HG03039 (cell line): ENCODE results near the gene KCNMA1.
"Not testable (repeated sequence)": the region's sequence is repeated elsewhere in the genome, so short reads cannot be mapped to it uniquely, and the experiment has no call there.

ENCODE experiments used
- ATAC-seq: cut with Tn5 transposase; IDR thresholded peaks from one replicate; pipeline ENCODE4 v1.9.1; 2021; ENCODE audit warnings: mild to moderate bottlenecking, moderate library complexity; ENCODE audit not compliant: unreplicated experiment

Gene KCNMA1

DNA sequence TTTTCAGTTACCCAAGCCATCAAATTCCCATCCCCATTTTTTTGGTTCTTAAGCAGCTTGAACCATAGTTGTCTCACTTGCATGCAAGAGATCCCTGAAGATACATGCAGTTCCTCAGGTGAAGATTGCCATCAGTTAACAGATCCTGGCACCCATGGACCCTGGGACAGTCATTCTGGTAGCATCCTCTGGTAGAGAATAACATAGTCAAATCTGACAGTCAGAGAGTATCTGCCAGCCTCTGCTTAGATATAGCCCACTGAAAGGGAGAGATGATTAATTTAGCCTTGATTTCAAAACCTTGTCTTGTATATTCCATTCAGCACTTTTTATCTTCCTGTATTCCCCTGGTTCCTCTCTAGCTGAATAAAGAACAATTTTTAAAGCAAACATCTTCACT, 280.4 kb downstream of the KCNMA1 start:
- no peak for ATAC-seq

GRCh38 chr10:77355844-77356243, 281.8 kb downstream of the KCNMA1 start:
- ATAC-seq: no peak

GRCh38 chr10:77351386-77351785, 286.2 kb downstream of the KCNMA1 start:
- ATAC-seq: no peak

DNA sequence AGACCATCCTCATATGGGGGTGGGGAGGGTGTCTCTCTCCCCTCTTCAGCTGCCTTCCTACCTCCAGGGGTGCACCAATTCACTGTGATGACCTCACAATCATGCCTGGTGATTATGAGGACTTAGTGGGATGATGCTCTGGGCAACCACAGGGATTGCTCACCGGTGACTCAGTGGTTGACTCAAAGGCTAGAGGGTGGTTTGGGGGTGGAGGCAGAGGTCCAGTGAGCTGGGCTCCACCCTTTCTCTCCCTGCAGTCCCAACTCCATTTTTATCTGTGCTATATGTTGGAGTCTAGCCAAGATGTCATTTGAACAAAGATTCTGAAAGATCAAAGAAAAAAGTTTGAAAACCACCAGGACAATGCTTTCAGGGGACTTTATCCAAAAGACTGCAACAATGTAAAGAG, 286.9 kb downstream of the KCNMA1 start:
- ATAC-seq: no peak

DNA sequence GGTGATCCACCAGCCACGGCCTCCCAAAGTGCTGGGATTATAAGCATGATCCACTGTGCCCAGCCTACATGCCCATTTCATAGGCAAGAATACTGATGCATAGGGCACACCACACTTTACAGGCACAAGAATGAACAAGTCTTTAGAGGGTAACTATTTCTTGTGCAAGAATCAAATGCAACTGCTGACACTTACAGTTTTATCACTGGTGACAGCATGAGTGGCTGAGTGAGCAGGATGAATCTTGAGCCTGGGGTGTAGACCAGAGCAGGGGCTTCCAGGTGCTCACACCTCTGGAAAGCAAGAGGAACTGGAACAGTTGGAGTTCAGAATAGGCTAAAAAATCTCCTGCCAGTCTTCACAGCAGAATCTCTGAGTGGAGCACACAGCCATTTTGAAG, 287.5 kb downstream of the KCNMA1 start:
- ATAC-seq: no peak

- no peak for ATAC-seq
Measured at GRCh38 chr10:77349226-77349625, 288.4 kb downstream of the KCNMA1 start.

GRCh38 chr10:77348751-77349150, 288.9 kb downstream of the KCNMA1 start:
- no peak for ATAC-seq

GRCh38 chr10:77348082-77348481, 289.5 kb downstream of the KCNMA1 start:
- ATAC-seq: no peak

GRCh38 chr10:77347052-77347451, 290.6 kb downstream of the KCNMA1 start:
- no peak for ATAC-seq

DNA sequence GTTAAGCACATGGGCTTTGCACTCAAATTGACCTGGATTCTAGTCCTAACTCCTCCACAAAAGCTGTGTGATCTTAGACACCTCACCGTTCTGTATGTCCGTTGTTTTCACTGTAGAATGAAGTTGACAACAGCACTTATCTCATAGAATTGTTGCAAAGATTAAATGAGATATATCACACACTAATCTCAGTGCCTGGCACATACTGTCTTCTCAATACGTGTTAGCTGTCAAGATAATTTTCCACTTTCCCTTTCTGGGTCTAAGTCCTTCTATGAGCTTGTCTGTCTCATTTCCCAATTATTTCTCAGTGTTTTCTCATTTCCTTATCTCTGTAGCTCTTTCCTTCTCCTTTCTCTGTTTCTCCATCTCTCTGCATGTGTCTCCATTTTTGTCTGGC, 296.6 kb downstream of the KCNMA1 start:
- ATAC-seq: no peak

- ATAC-seq: not testable (repeated sequence)
Measured at GRCh38 chr10:77339872-77340271, 297.7 kb downstream of the KCNMA1 start.

DNA sequence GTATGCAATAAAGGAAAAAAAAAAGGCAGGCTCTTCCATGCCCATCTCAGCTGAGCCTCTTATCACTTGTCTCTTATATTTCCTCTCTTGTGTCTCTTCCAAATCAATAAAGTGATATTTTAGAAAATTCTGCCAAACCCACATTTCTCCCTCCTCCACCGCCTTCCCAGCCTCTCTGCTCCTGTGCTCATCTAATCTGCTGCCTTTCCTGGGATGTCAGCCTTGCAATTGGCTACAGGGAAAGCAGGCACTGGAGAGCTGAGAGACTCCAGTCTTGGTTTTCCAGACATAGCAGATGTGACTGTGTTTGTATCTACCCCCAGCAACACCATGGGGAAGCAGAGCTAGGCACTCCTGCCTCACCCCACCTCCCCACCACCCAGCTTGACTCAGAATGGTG, 298.4 kb downstream of the KCNMA1 start:
- ATAC-seq: no peak

GRCh38 chr10:77338143-77338542, 299.5 kb downstream of the KCNMA1 start:
- no peak for ATAC-seq

- ATAC-seq: no peak
Measured at GRCh38 chr10:77334501-77334900, 303.1 kb downstream of the KCNMA1 start.

- no peak for ATAC-seq
Measured at GRCh38 chr10:77333610-77334340, 303.8 kb downstream of the KCNMA1 start.

- no peak for ATAC-seq
Measured at GRCh38 chr10:77332256-77332655, 305.4 kb downstream of the KCNMA1 start.

- no peak for ATAC-seq
Measured at GRCh38 chr10:77328272-77328816, 309.3 kb downstream of the KCNMA1 start.

DNA sequence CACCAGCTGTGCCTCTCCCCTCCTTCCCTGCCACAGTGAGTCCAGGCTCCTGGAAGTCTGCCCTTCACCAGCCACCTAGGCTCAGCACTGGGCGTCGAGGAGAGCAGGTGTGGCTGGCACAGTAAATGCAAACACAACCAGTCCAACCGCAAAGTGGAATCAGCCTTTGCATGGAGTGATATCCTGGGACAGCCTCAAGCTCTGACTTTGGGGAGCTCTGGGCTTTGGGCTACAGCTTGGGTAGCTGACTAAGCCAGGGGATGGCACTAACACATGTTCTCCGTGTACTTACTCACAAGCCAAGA, 312.4 kb downstream of the KCNMA1 start:
- no peak for ATAC-seq

DNA sequence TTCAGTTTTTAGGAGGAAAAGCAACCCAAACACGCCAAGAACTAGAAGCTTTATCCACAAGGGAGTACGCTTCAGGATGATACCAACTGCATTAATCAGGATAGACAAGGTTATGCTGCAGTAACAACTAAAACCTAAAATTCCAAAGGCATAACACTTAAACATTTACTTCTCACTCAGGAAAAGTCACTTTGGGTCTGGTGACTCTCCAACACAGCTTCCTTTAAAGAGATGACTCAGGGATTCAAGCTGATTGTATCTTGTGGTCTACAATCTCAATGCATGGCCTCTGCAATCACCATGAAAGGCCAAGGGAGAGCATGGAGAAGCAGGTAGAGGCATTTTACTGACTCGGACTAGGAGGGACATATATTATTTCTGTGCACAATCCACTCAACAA, 315.8 kb downstream of the KCNMA1 start:
- ATAC-seq: no peak

- no peak for ATAC-seq
Measured at GRCh38 chr10:77320971-77321471, 316.6 kb downstream of the KCNMA1 start.

DNA sequence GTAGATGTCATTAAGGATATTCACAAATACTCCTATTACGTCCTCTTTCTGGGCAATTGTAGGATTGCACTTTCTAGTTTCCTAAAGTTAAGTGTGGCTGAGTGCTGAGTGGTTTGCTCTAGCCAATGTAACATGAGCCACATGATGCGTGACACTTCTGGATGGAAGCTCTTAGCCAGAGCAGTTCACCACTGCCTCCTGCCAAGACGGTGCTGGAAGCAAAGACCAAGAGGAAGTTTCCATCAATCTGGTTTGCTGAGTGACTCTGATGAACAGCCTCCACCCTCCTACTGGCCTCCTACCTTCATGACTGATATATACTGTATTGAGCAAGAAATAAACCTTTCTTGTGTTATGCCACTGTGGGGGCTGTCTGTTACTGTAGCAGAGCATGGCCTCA, 318.1 kb downstream of the KCNMA1 start:
- no peak for ATAC-seq

DNA sequence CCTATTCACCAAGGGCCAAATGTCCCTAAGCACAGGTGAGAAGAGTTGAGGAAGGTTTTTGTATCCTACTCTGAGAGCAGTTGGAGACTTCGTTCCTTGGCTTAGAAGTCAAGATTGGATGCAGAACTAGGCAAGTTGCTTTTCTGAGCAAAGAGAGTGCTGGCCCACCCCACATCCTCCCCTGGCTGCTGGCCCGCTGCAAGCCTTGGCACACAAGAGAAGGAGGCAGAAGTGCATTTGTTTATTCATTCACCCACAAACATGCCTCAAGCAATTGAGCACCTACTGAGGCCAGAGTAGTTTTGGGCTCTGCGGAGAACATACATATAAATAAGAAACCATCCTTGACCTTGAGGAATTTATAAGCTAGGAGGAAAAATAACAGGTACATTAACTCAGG, 318.9 kb downstream of the KCNMA1 start:
- no peak for ATAC-seq

GRCh38 chr10:77317221-77317620, 320.4 kb downstream of the KCNMA1 start:
- ATAC-seq: no peak
